DMS114 treated with DMSO at 0.1 percent for 48 hours (cell line): ENCODE results near the gene MTF1.

Source experiments
- DNase-seq: peaks from one replicate; lab custom pipeline; 2025; ENCODE audit not compliant: unreplicated experiment; lab: John Stamatoyannopoulos, UW

MTF1 gene

DNA sequence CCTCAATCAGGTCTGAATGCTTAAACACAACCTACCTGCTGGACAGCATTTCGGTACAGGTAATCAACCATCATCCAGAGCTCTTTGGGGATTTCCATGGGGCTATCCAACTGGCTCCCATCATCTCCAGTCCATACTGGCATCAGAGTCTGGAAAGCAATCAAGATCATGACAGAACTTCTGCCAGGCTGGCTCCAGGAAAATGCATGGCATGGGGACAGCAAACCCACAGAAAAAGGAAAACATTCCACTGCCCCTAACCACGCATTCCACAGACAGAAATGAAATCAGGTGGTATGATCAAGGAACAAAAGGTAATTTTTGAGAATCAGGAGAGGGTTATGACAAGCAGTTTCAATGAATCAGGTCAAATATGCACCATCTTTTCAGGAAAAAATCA is 9.1 kb upstream of the MTF1 start:
- no peak for DNase-seq

GRCh38 chr1:37867784-37868183 is 8.4 kb upstream of the MTF1 start:
- DNase-seq = no peak

DNA sequence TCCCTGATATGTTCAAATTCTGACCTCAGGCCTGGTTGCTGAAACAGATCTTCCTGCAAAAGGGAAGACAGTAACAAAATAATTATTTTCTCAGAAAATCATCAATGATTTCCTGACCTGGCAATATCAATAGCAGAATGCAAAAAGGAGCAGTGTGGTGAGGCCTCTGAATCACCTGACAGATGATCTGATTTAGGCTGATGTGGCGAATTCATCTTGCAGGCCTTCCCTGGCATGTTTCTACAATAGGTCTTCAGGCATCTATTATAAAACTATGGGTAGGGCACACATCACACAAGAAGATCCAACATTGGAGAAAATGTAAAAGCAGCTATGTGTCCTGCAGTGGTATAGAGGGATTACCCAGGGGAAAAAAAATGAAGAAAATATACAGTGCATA is 7.1 kb upstream of the MTF1 start:
- DNase-seq = no peak

DNA sequence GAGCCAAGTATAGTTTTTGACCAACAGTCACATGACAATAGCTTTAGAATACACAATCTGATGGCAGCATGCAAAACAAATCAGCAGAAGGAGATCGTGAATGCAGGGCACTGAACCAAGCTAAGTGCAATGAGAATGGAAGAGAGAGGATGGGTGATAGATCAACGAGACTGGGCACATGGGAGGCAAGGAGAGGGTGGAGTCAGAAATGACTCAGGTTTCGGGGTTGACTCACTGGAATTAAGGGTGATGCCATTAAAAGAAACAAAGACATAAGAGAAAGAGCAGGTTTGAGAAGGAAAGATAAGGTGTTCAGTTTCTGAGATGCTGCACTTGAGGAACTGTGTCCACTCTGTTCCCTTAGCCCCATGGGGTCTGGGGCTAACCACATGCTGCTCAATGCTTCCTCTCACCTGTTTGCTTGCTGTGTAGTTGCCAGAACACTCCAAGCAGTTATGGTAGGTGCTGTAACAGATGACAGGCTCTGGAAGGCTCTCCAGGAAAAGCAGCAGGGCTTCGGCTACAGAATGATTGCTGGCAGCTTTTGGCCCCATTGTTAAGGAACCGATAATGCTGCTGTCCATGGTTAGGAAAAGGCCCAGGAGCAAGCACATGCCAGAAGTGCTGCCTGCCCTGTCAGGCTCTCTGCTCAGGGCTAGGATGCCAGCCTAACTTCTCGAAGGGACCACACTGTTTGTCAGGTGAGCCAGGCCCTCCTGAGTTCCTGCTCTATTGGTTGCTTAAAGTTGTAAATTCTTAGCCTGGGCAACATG is 6.1 kb upstream of the MTF1 start:
- DNase-seq = no peak

GRCh38 chr1:37862330-37862729 is 2.9 kb upstream of the MTF1 start:
- no peak for DNase-seq

GRCh38 chr1:37861151-37861550 is 1.8 kb upstream of the MTF1 start:
- no peak for DNase-seq

- no peak for DNase-seq
These were observed 914 bp upstream of the MTF1 start for GRCh38 chr1:37860346-37860666.

GRCh38 chr1:37858931-37859506 is 373 bp downstream of the MTF1 start:
- DNase-seq = no peak

DNA sequence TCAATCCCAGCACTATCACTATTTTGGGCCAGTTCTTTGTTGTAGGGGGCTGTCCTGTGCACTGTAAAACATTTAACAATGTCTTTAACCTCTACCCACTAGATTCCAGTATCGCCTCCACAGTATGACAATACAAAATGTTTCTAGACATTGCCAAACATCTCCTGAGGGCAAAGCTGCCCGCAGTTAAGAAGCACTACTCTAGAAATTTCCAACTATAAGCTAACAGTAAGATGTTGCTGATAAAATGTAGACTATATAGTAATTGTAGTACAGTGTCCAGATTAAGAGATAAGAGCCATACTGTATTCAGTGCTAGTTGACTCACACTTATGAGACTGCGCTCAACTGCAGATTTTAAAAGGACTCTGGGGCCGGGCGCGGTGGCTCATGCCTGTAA is 5.0 kb downstream of the MTF1 start:
- no peak for DNase-seq

- DNase-seq = no peak
These were observed 6.2 kb downstream of the MTF1 start for GRCh38 chr1:37853157-37853556.

GRCh38 chr1:37851782-37852210 is 7.6 kb downstream of the MTF1 start:
- no peak for DNase-seq

- DNase-seq = no peak
These were observed 8.1 kb downstream of the MTF1 start for GRCh38 chr1:37851262-37851661.

- no peak for DNase-seq
These were observed 8.9 kb downstream of the MTF1 start for GRCh38 chr1:37850352-37850955.

DNA sequence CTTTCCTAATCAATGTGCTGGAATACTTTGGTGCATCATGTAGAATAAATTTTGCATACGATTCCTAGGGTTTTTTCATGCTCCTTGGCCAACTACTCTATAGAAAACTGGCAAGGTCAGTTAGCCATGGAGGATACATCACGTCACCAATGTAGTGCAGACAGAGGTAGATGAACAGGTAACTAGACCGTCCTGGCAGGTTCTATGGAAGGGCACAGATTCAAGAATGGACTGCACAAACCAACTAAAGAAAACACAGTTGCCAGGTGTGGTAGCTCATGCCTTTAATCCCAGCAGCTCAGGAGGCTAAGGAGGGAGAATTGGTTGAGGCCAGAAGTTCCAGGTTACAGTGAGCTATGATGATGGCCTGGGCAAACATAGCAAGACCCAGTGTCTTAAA is 9.9 kb downstream of the MTF1 start:
- no peak for DNase-seq

GRCh38 chr1:37846647-37847339 is 12.6 kb downstream of the MTF1 start:
- no peak for DNase-seq

DNA sequence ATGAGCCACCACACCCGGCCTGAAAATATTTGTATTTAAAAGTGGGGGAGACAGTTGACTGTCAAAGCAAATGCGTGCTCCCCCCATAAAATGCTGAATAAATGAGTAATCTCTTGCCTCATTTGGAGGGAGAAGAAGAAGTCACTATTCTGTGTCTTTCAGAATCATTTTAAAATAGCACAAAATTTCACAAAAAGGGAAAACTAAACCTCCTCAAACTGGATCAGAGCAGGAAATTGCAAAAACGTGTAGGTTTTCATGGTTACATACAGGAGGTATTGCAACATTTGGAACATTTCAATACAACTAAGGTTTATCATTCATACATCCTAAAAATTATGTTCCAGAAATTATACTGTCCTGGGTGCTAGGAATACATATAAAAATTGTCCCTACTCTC is 13.6 kb downstream of the MTF1 start:
- no peak for DNase-seq

DNA sequence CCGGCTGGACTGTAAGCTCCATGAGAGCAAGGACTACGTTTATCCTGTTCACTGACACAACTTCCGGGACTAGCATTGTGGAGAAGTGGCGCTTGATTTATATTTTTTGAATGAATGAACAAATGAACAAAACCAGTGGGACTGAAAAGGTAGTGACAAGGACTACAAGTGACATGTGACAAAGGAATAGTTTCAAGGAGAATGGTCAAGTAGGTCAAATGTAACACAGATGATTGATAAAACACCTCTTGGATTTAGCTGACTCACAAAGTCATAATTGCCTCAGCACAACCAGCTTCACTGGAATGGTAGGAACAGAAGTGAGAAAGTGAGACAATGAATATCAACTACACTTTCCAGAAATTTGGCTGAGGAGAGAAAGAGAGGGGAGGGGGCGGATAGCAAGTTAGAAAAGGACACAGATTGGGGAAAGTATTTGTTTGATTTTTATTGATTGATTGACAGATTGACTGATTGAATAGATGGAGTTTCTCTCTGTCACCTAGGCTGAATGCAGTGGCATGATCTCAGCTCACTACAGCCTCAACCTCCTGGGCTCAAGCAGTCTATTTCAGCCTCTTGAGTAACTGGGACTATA is 14.2 kb downstream of the MTF1 start:
- no peak for DNase-seq

- no peak for DNase-seq
These were observed 14.9 kb downstream of the MTF1 start for GRCh38 chr1:37844536-37844935.

DNA sequence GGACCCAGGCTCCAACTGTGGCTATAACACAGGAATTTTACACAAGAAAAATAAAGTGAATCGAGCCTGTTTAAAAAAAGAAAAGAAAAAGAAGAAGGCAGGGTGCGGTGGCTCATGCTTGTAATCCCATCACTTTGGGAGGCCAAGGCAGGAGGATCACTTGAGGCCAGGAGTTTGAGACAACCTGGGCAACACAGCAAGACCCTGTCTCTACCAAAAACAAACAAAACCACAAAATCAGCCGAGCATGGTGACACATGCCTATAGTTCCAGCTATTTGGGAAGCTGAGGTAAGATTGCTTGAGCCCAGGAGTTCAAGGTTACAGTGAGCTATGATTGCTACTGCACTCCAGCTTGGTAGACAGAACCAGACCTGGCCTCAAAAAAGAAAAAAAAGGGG is 17.7 kb downstream of the MTF1 start:
- no peak for DNase-seq

DNA sequence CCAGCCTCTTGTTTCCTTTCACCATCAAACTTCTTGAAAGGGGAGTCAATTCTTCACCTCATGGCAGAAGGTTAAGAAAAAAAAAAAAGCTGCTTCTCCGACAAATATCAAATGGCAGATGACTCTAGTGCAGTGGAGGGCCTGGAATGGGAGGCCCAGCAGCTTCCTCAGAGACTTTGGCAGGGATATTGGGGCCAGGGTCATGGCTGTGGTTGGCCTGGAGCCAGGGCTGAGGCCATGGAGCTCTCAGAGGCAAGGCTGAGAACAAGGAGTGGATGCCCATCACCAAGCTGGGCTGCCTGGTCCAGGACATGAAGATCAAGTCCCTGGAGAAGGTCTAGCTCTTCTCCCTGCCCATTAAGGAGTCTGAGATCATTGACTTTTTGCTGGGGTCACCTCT is 18.7 kb downstream of the MTF1 start:
- no peak for DNase-seq

DNA sequence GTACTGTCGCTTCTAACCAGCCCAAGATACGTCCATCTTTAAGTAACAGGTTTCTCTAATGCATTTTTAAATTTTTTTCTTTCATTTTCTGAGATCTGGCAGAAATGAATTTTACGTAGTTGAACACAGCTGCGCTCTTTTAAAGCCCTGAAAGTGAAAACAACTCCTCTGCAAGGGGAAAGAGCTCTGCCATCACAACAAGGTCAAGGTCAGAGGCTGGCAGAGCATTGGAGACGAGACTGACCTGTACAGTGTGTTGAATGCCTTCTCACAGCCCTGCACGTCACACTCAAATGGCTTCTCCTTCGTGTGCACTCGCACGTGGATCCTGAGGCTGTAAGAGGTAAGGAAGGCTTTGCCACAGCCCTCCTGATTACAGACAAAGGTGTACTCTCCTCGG is 19.7 kb downstream of the MTF1 start:
- DNase-seq = no peak

DNA sequence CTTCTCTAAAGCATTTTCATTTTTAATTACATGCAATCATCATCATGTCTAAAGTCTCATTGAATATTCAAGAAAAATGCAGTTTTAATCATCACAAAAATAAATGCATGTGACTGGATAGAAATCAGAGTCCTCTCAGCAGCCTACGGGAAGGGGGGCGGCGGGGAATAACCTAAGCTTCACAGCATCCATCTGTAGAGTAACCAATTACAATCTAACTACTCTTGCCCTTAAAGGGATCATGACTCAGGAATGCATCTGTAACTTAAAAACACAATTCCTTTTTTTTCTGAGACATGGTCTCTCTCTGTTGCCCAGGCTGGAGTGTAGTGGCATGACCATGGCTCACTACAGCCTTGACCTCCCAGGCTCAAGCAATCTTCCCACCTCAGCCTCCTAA is 22.6 kb downstream of the MTF1 start:
- no peak for DNase-seq
